CD4-positive, alpha-beta T cell (primary cell): ENCODE measurements around the gene LRRC30. TPM values are rescaled to one million over a fixed set of nuclear protein-coding genes. Genes with fewer than 3 reads are reported as not detected.
"Not testable (repeated sequence)": the region's sequence is repeated elsewhere in the genome, so short reads cannot be mapped to it uniquely, and the experiment has no call there.

ENCODE experiments used
- ATAC-seq: fragments of 200-7000 bp; cut with Tn5 transposase; one replicate; pipeline ENCODE4 v1.10.0; 2022; ENCODE audit warnings: mild to moderate bottlenecking; ENCODE audit not compliant: poor library complexity
- CTCF ChIA-PET: fragments of 350-600 bp; sonication (Branson Sonifier 250); formaldehyde crosslinking; loops from one replicate; lab custom pipeline; 2021; ENCODE audit warnings: antibody characterized with exemption, inconsistent platforms; lab: Charles Lee
- POLR2A ChIA-PET: fragments of 350-600 bp; sonication (Branson Sonifier 250); formaldehyde crosslinking; loops from one replicate; lab custom pipeline; 2021; ENCODE audit warnings: antibody characterized with exemption, inconsistent platforms; lab: Charles Lee
- DNase-seq, 14 experiments: peaks; one replicate each; pipeline ENCODE4 v3.0.0-alpha.2; 2013 to 2020; ENCODE audit warnings: mixed read lengths in 2 of 14
- H3K27ac ChIP-seq, 2 donors: one replicate each; pipeline versions ENCODE4 v1.5.1 to v1.7.0; 2013; ENCODE audit warnings: low read length in 2 of 2, low read depth in 1 of 2, mild to moderate bottlenecking in 1 of 2
- H3K27me3 ChIP-seq, 2 experiments: 1 replicate in 1 of 2; 2 replicates in 1 of 2; pipeline versions ENCODE4 v1.6.1 to v1.7.0; 2013; ENCODE audit warnings: low read length in 2 of 2, control low read depth in 1 of 2, mild to moderate bottlenecking in 1 of 2, moderate library complexity in 1 of 2; ENCODE audit not compliant: insufficient read depth in 2 of 2, control insufficient read depth in 1 of 2
- H3K36me3 ChIP-seq: one replicate; pipeline ENCODE4 v1.6.1; 2013; ENCODE audit warnings: low read length, control low read depth; ENCODE audit not compliant: insufficient read depth
- H3K4me1 ChIP-seq: one replicate; pipeline ENCODE4 v1.6.1; 2013; ENCODE audit warnings: low read length, control low read depth; ENCODE audit not compliant: insufficient read depth
- H3K4me3 ChIP-seq: one replicate; pipeline ENCODE4 v1.5.1; 2013; ENCODE audit warnings: mild to moderate bottlenecking, low read length, moderate library complexity
- H3K9me3 ChIP-seq, 2 experiments: 1 replicate in 1 of 2; 2 replicates in 1 of 2; pipeline versions ENCODE4 v1.6.1 to v1.7.0; 2013; ENCODE audit warnings: low read length in 2 of 2, mild to moderate bottlenecking in 2 of 2, control low read depth in 1 of 2, moderate library complexity in 1 of 2; ENCODE audit not compliant: control insufficient read depth in 1 of 2, insufficient read depth in 1 of 2
- H3K27ac Mint-ChIP-seq: one replicate; pipeline ENCODE4 v1.8.0; 2020; ENCODE audit warnings: mixed read lengths
- H3K27me3 Mint-ChIP-seq: one replicate; pipeline ENCODE4 v1.8.0; 2021; ENCODE audit warnings: mixed read lengths
- H3K36me3 Mint-ChIP-seq: one replicate; pipeline ENCODE4 v1.8.0; 2021; ENCODE audit warnings: low read depth, mixed read lengths
- H3K4me1 Mint-ChIP-seq: one replicate; pipeline ENCODE4 v1.8.0; 2021; ENCODE audit warnings: low read depth, mixed read lengths
- H3K4me3 Mint-ChIP-seq: one replicate; pipeline ENCODE4 v1.8.0; 2020; ENCODE audit warnings: mild to moderate bottlenecking, mixed read lengths
- H3K9me3 Mint-ChIP-seq: one replicate; pipeline ENCODE4 v1.8.0; 2020; ENCODE audit warnings: mixed read lengths
- CTCF ChIP-seq: fragments of 200-600 bp; IDR thresholded peaks from one replicate; pipeline ENCODE4 v1.8.0; 2022; ENCODE audit warnings: antibody characterized with exemption, mild to moderate bottlenecking
- intact Hi-C, 2 experiments: fragments of 100-400 bp; cut with DNase I in 1 of 2; cut with micrococcal nuclease in 1 of 2; formaldehyde crosslinking; loops; one replicate each; pipeline versions ENCODE4 v1.15.1 to v1.9.0; 2023 to 2025; cut with DNase I, micrococcal nuclease
- total RNA-seq, 174 experiments: library from RNA in 2 of 174; stranded (reverse) in 2 of 174; gene quantifications; one replicate each; pipeline ENCODE4 v1.2.3 and lab custom pipeline; 2021 to 2026

Gene LRRC30
- total RNA-seq, 2 experiments from 2014 or later = not detected

DNA sequence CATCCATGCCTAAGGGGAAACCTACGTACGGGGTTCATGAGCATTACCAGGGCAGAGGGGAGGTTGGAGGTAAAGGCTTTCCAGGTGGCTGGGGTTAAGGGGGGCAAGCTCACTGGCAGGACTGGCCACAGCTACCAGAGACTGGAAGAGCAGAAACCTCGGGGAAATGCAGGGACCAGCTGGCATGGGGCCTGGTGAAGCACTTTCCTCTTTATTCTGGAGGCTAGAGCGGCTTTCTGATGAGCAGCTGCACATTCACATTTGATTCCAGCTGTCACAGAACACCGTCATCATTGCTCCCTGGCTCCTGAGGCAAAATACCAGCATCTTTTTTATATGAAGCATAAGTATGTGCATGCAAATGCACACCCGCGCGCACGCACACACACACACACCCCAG is 28.7 kb upstream of the LRRC30 start:
- DNase-seq (no peak), ATAC-seq (no peak)
- TF ChIP-seq CTCF = no peak
- POLR2A ChIA-PET = no interaction called here
- H3K4me3 ChIP-seq = no peak overlapping the region
- H3K27me3 Mint-ChIP-seq = no peaks in the 10 kb centered on the region
- H3K4me1 Mint-ChIP-seq = no peaks in the 10 kb centered on the region
- no peaks in the 10 kb centered on the region for H3K4me1 ChIP-seq
- no peak overlapping the region for H3K4me3 Mint-ChIP-seq
- no peaks in the 10 kb centered on the region for H3K27me3 ChIP-seq
- CTCF ChIA-PET = no interaction called here
- intact Hi-C loops = no loop called here
- no peaks in the 10 kb centered on the region for H3K9me3 ChIP-seq
- H3K27ac Mint-ChIP-seq = no peak overlapping the region
- no peaks in the 10 kb centered on the region for H3K36me3 Mint-ChIP-seq
- no peaks in the 10 kb centered on the region for H3K36me3 ChIP-seq
- no peak overlapping the region for H3K27ac ChIP-seq
- H3K9me3 Mint-ChIP-seq = no peaks in the 10 kb centered on the region

DNA sequence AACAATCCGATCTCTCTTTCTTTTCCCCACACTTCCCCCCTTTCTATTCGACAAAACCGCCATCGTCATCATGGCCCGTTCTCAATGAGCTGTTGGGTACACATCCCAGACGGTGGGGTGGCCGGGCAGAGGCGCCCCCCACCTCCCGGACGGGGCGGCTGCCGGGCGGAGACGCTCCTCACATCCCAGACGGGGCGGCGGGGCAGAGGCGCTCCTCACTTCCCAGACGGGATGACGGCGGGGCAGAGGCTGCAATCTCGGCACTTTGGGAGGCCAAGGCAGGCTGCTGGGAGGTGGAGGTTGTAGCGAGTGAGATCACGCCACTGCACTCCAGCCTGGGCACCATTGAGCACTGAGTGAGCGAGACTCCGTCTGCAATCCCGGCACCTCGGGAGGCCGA is 27.3 kb upstream of the LRRC30 start:
- H3K27me3 Mint-ChIP-seq, POLR2A ChIA-PET, H3K27me3 ChIP-seq, H3K9me3 Mint-ChIP-seq, H3K4me3 ChIP-seq, H3K27ac ChIP-seq, CTCF ChIA-PET, H3K4me3 Mint-ChIP-seq, H3K9me3 ChIP-seq, intact Hi-C loops, H3K36me3 ChIP-seq, H3K36me3 Mint-ChIP-seq, DNase-seq, H3K4me1 ChIP-seq, H3K27ac Mint-ChIP-seq, ATAC-seq, H3K4me1 Mint-ChIP-seq: not testable (repeated sequence)

DNA sequence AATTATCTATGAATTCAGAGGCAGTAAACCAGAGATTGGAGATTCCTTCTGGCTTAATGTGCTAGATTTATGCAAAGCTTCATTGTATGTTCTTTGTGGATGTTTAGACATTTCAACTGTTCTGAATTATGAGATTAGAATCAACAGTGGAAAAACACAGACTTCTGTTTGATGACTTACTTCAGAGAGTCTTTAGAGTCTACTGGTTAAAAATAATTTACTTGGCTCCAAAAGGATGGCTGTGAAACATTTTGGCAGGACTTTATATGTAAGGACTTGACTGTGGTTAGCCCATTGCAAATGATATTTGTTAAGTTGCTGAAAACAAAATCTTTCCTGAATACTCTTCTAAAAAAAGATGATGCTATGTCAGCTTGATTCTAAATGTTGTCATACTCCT is 25.5 kb upstream of the LRRC30 start:
- Mint-ChIP-seq H3K27me3 (no peaks in the 10 kb centered on the region), H3K4me3 (no peak overlapping the region), H3K27ac (no peak overlapping the region), H3K36me3 (no peaks in the 10 kb centered on the region), H3K9me3 (no peaks in the 10 kb centered on the region), H3K4me1 (no peaks in the 10 kb centered on the region)
- no peaks in the 10 kb centered on the region for H3K36me3 ChIP-seq
- ATAC-seq (no peak), DNase-seq (no peak)
- CTCF ChIA-PET = no interaction called here
- POLR2A ChIA-PET = no interaction called here
- H3K4me1 ChIP-seq = no peaks in the 10 kb centered on the region
- no peak overlapping the region for H3K4me3 ChIP-seq
- H3K27ac ChIP-seq = no peak overlapping the region
- TF ChIP-seq CTCF = no peak
- no peaks in the 10 kb centered on the region for H3K9me3 ChIP-seq
- no peaks in the 10 kb centered on the region for H3K27me3 ChIP-seq
- intact Hi-C loops = no loop called here

DNA sequence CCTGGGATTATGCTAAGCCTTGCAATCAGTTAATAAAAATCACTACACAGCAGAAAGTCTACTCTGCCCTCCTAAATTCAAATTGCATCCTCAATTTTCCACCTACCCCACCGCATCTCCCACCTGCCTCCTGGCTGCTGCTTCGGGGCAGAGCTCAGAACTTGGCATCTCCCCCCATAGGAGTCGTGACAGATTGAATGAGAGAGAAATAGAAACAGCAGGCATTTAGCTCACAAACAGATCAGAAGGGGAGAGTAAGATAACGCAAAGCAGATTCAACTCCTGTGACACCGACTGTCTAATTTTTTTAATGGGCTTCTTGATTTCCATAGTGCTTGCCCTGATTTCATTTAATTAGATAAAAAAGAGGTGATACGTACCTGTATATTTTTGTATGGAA is 24.7 kb upstream of the LRRC30 start:
- no peak overlapping the region for H3K4me3 ChIP-seq
- H3K36me3 ChIP-seq = no peaks in the 10 kb centered on the region
- H3K9me3 ChIP-seq = no peaks in the 10 kb centered on the region
- no peak for TF ChIP-seq CTCF
- ChIA-PET CTCF (no interaction called here), POLR2A (no interaction called here)
- Mint-ChIP-seq H3K4me1 (no peaks in the 10 kb centered on the region), H3K27me3 (no peaks in the 10 kb centered on the region), H3K4me3 (no peak overlapping the region), H3K36me3 (no peaks in the 10 kb centered on the region), H3K27ac (no peak overlapping the region), H3K9me3 (no peaks in the 10 kb centered on the region)
- DNase-seq = no peak
- H3K27ac ChIP-seq = no peak overlapping the region
- H3K27me3 ChIP-seq = no peaks in the 10 kb centered on the region
- intact Hi-C loops = no loop called here
- H3K4me1 ChIP-seq = no peaks in the 10 kb centered on the region
- ATAC-seq = no peak
